Stimulated activated CD4-positive, alpha-beta T cell treated with anti-CD3 and anti-CD28 coated beads, Interleukin-1b, Interleukin-23, amount 100 ng/mL, for 1 hour (primary cell): Measurements from ENCODE around the gene MAMSTR.

Experiments used
- DNase-seq, 2 donors: peaks; one replicate each; pipeline ENCODE4 v3.0.0-alpha.2; 2020; ENCODE audit warnings: low read depth in 2 of 2

MAMSTR gene

GRCh38 chr19:48663667-48664066 is 55.9 kb downstream of the MAMSTR start:
- DNase-seq: no peak
